ENCODE data around the gene XPNPEP1. TPM values are rescaled to one million over a fixed set of nuclear protein-coding genes. Genes with fewer than 3 reads are reported as not detected.

Gene XPNPEP1
- total RNA-seq, 2 donors from 2014 or later = 98.8 to 99.9 TPM

DNA sequence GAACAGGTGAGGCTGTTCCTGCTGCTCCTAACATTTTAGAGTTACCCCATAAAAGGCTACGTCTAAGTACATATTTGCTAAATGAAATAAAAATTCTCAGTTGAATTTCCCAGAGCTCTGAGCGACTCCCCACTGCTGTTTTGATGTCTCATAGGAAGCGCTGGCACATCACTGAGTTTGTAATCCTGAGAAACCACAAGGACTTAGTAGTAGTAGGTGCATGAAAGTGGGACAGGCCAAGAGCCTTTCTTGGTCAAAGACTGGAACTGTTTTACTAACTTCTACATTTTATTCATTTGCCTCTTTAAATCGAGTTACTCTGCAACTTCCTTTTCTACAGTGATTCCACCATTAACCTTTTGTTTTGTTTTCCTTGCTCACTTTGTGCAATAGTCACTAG is 85.9 kb downstream of the XPNPEP1 start:
- Mint-ChIP-seq H3K27me3 (peaks cover 25 to 28% of the 10 kb centered on the region in 2 donors), H3K4me1 (ENCODE audit: low read depth in 2 of 2) (no peaks in the 10 kb centered on the region), H3K27ac (no peak overlapping the region), H3K36me3 (no peaks in the 10 kb centered on the region), H3K9me3 (no peaks in the 10 kb centered on the region), H3K4me3 (no peak overlapping the region)
- no peak for ATAC-seq
- DNase-seq (ENCODE audit: low spot score) = no peak

- Mint-ChIP-seq H3K9me3 (no peaks in the 10 kb centered on the region), H3K36me3 (no peaks in the 10 kb centered on the region), H3K27ac (no peak overlapping the region), H3K4me1 (ENCODE audit: low read depth in 2 of 2) (no peaks in the 10 kb centered on the region), H3K27me3 (peaks cover 21 to 25% of the 10 kb centered on the region in 2 donors), H3K4me3 (no peak overlapping the region)
- DNase-seq (ENCODE audit: low spot score) (no peak), ATAC-seq (no peak)
Measured at GRCh38 chr10:109835257-109835656, 88.1 kb downstream of the XPNPEP1 start.

GRCh38 chr10:109831846-109832245 is 91.5 kb downstream of the XPNPEP1 start:
- Mint-ChIP-seq H3K27me3 (peaks cover 15 to 18% of the 10 kb centered on the region in 2 donors), H3K27ac (no peak overlapping the region), H3K9me3 (no peaks in the 10 kb centered on the region), H3K4me3 (no peak overlapping the region), H3K4me1 (ENCODE audit: low read depth in 2 of 2) (no peaks in the 10 kb centered on the region), H3K36me3 (no peaks in the 10 kb centered on the region)
- ATAC-seq (no peak), DNase-seq (ENCODE audit: low spot score) (no peak)

DNA sequence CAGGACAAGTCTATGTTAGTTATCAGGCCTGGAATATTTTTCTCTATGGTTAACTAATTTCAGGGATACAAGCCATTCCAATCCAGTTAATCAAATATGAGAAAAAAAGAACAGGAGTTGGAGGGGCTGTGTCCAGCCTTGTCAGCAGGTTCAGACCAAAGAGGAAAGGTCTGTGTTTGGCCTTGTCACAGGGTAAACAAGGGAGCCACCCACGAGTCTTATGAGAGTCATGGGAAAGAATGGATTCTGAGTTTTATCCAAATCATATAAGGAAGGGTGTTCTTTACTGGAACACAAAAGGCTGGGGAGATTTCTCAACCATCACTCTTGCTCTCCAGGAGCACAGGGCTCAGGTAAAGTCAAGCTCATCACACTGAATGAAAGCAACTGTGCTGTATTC is 99.1 kb downstream of the XPNPEP1 start:
- DNase-seq (ENCODE audit: low spot score) = no peak
- Mint-ChIP-seq H3K27me3 (peaks cover 16 to 25% of the 10 kb centered on the region in 2 donors), H3K27ac (no peak overlapping the region), H3K4me1 (ENCODE audit: low read depth in 2 of 2) (no peaks in the 10 kb centered on the region), H3K36me3 (no peaks in the 10 kb centered on the region), H3K4me3 (no peak overlapping the region), H3K9me3 (no peaks in the 10 kb centered on the region)
- no peak for ATAC-seq

GRCh38 chr10:109823196-109823595 is 100.1 kb downstream of the XPNPEP1 start:
- ATAC-seq (no peak), DNase-seq (ENCODE audit: low spot score) (no peak)
- H3K27me3 Mint-ChIP-seq = peaks cover 24 to 25% of the 10 kb centered on the region in 2 donors
- no peaks in the 10 kb centered on the region for H3K4me1 Mint-ChIP-seq (ENCODE audit: low read depth in 2 of 2)
- no peak overlapping the region for H3K27ac Mint-ChIP-seq
- H3K4me3 Mint-ChIP-seq = no peak overlapping the region
- no peaks in the 10 kb centered on the region for H3K36me3 Mint-ChIP-seq
- no peaks in the 10 kb centered on the region for H3K9me3 Mint-ChIP-seq

GRCh38 chr10:109821672-109822071 is 101.6 kb downstream of the XPNPEP1 start:
- DNase-seq (ENCODE audit: low spot score) (no peak), ATAC-seq (no peak)
- Mint-ChIP-seq H3K4me3 (no peak overlapping the region), H3K27me3 (peaks cover 24 to 25% of the 10 kb centered on the region in 2 donors), H3K36me3 (no peaks in the 10 kb centered on the region), H3K9me3 (no peaks in the 10 kb centered on the region), H3K4me1 (ENCODE audit: low read depth in 2 of 2) (no peaks in the 10 kb centered on the region), H3K27ac (no peak overlapping the region)

GRCh38 chr10:109820620-109821405 is 102.5 kb downstream of the XPNPEP1 start:
- Mint-ChIP-seq H3K4me3 (no peak overlapping the region), H3K27me3 (peaks cover 24 to 25% of the 10 kb centered on the region in 2 donors), H3K4me1 (ENCODE audit: low read depth in 2 of 2) (no peaks in the 10 kb centered on the region), H3K36me3 (no peaks in the 10 kb centered on the region), H3K27ac (no peak overlapping the region), H3K9me3 (no peaks in the 10 kb centered on the region)
- no peak for DNase-seq (ENCODE audit: low spot score)
- ATAC-seq = no peak

GRCh38 chr10:109819807-109820206 is 103.5 kb downstream of the XPNPEP1 start:
- no peak overlapping the region for H3K27ac Mint-ChIP-seq

More at GRCh38 chr10:109819807-109820206, 103.5 kb downstream of the XPNPEP1 start:
- H3K36me3 Mint-ChIP-seq = no peaks in the 10 kb centered on the region
- no peaks in the 10 kb centered on the region for H3K9me3 Mint-ChIP-seq
- no peak overlapping the region for H3K4me3 Mint-ChIP-seq
- DNase-seq (ENCODE audit: low spot score) = no peak
- H3K27me3 Mint-ChIP-seq = peaks cover 21 to 24% of the 10 kb centered on the region in 2 donors
- ATAC-seq = peak in 1 of 2 donors; percentile 52
- H3K4me1 Mint-ChIP-seq (ENCODE audit: low read depth in 2 of 2) = no peaks in the 10 kb centered on the region

Other genes starting within 250 kb of the XPNPEP1 start
- 10 to 100 TPM; 44.0 to 81.5 TPM for gene ADD3, start 84.5 kb upstream of the XPNPEP1 start, total RNA-seq

All from natural killer cell treated with Interleukin-12 subunit alpha and Interleukin-12 subunit beta and Interleukin-15 and Interleukin-18, amount 100 ng/mL, for 72 hours (primary cell).